ENCODE data around the gene AMDHD2.
"Not testable (repeated sequence)": the region's sequence is repeated elsewhere in the genome, so short reads cannot be mapped to it uniquely, and the experiment has no call there.

GRCh38 chr16:2580818-2581217 lies 60.6 kb downstream of the AMDHD2 start:
- not testable (repeated sequence) for TF ChIP-seq CTCF, POLR2A (IDR thresholded peaks at IDR 0.05)
